OCI-M2 (cell line): ENCODE data around the gene ZNF385D.
"Not testable (repeated sequence)": the region's sequence is repeated elsewhere in the genome, so short reads cannot be mapped to it uniquely, and the experiment has no call there.

Experiments
- DNase-seq: peaks from one replicate; lab custom pipeline; 2025; ENCODE audit not compliant: unreplicated experiment; lab: John Stamatoyannopoulos, UW

Gene ZNF385D

DNA sequence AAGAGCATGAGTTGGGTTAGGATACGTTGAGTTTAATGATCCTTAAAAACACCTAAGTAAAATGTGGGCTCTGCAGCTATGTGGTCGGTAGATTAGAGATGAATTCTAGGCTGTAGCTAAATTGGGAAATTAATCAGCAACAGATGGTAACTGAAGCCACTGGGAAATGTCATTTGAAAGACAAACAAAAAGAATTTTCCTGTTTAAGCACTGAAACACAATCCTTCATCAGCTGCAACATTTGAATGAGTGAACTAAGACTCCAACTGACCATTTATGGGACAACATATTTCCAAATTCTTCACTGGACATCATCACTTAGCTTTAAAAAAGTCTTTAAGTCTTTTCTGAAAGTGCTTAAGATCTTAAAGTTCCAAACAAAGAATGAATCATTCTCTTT is 226.9 kb downstream of the ZNF385D start:
- no peak for DNase-seq

DNA sequence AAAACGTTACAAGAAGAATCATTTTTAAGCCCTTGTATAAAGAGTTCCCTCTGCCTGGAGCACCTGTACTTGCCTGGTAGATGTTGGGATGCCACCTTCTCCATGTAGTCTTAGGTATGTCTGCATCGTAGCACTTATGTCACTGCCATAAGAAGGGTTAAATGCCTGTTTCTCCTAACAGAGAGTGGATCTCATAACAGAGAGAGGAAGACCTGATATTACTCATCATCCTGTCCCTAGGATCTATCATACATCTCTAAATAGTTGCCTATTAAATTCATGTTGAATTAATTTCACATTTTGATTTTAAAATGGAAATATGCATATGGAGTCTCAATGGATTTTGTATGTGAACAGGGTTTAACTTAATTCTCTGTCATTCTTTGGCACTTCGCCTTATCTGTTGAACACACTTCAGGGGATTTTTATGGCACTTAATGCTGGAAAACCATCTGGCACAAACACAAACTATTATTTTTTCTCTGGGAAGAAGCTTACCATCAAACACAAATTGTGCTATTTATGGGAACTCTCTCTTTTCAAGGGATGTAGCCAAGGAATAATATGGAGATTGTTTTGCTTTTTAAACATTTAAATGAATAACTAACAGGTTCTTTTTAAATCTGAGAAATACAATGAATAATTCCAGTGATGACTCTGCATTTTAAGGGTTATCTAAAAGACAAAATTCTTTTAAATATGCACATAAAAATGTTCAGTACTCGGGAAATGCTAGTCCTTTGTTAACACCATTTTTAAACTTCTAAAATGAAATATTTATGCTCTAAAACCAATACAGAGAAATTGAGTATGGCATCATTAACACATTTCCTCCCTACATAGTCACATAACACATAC is 230.7 kb downstream of the ZNF385D start:
- DNase-seq: no peak

DNA sequence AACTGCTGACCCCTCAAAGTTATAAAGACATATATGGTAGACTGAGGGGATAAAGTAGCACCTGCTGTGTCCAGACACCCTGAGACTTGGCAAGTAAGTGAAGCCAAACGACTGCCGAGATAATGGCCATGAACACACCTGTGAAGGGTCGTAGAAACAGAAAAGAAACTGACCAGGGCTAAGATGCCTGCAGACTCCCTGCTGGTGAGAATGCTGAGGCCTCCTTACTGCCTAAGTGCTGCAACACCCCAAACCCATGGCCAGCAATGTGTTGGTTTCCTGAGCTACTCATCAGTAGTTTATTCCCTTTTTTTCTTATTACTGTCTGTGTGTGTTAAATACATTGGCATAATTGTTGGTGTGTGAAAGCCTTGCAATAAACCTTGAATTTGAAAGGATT is 233.8 kb downstream of the ZNF385D start:
- DNase-seq: no peak

DNA sequence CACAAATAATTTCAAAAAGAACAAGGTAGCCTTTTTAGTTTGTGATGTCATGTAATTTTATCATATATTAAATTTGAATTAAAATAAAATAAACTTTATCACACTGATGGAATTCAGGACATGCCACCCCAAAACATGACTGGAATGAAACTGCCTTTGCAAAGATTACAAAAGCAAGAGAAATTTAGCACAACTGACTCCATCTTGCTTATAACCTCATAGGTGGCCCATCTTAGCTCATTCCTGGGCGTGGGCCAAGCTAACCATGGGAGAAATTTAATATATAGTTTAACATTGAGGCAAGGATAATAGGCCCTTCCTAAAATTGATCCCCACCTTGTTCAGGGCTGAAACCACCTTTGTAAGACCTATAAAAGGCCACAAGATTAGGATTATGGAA is 235.6 kb downstream of the ZNF385D start:
- DNase-seq: no peak

DNA sequence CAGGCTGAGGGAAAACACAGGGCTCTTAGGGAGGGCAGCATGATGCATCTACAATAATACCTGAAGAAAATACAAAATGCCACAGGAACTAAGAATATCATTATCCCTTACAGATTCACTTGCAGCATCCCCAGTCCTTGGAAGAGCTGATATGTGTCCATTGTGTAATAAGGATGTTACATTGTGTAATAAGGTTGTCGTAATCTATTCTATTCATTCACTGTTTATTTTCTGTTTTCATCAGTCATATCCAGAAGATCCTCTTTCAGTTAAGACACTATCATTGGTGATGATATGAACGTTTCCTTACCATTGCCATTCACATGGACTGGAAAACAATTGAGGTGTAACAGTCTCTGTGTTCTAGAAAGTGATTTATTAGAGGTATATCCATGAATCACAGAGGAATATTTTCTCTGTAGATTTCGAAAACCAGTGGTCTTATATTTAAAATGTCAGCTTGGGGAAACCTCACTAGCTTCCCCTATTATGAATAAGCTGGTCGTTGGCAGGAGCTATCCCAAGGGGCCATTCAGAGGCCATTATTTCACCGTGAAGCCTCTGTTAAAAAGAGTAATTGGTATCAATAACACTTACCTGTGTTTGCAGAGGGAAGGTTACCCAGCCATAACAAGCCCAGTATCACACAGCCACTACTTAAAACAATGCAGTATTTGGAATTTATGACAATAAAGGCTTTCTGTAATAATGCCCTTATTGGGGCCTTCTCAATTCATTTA is 241.1 kb downstream of the ZNF385D start:
- DNase-seq: no peak

DNA sequence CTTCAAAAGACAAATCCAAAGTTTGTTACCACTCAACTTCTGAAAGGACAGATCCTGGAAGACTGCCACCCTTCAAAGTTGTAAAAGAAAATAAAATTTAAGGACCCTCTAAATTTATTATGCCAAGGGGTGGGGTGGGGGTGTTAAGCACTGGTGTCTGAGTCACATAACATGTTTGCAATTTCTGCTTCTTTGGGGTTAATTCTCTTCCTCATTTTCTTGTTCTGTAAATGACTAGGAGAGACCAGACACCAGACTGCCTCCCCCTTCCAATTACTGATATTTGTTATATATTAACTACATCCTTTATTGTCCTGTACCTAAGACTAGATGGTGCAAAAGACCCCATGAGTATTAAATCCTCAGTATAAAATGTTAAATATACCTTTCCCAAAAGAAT is 242.8 kb downstream of the ZNF385D start:
- no peak for DNase-seq

DNA sequence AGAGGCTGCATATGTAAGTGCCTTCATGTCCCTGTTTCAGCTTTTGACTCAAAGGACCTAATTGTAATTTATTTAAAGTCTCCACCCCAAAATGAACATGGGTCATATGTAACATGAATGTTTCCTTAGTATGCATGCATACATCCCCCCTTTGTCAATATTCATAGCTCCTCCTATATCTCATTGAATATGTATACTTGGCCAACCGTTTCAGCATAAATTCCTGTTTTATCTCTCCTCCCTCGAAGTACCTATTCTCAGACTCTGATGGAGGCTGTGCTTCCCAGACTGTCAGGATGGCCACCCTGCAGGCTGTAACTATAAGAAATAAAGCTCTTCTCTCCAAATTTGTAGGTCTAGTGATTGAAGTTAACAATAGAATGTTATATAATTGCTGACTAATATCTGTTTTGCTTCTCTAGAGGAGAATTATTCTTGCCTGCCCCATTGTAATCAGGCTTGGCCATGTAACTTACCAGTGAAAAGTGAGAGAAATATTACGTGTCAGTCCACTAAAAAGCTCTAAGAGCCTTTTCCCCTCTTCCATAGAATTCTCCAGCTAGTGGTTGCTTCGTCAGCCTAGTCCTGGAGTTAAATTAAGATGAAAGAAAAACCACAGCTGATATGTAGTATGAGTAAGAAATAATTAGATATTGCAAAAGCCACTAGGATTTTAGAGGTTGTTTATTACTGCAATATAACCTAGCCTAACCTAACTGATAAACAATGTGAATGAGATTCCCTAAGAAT is 245.1 kb downstream of the ZNF385D start:
- no peak for DNase-seq

DNA sequence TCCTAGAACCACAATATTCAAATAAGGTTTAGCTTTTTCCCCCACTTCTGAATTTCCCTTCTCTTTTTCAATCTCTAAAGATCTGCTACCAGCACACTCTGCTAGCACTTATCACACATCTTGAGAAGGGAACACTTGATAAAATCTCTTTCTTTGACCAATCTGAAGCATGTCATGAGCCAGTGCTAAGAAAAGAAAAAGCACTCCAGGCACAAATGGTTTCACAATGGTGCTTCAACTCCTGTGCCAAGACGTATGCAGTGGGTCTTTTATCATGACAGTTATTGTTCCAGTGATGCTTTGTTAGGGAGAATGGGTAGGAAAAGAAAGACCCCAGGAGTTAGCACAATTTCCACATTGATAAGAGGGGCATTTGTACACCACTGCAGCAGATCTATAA is 248.4 kb downstream of the ZNF385D start:
- DNase-seq: no peak

DNA sequence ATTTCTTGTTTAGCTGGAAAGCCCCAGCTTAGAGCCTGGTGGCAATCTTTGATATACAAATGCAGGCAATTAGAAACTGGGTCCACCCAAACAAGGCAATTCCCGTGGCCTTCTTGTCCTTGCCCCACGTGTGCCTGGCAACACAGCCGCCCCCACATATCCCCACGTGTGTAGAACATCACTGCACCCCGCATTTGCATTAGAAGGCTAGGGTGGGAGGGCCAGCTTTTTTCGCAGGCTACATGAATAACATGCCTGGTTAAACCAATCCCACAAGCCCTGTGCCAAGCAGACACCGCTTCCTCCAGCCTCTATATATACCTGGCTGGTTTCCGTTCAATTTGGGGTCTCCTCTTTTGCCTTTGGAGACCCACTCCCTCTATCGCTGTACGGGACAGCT is 250.2 kb downstream of the ZNF385D start:
- no peak for DNase-seq

DNA sequence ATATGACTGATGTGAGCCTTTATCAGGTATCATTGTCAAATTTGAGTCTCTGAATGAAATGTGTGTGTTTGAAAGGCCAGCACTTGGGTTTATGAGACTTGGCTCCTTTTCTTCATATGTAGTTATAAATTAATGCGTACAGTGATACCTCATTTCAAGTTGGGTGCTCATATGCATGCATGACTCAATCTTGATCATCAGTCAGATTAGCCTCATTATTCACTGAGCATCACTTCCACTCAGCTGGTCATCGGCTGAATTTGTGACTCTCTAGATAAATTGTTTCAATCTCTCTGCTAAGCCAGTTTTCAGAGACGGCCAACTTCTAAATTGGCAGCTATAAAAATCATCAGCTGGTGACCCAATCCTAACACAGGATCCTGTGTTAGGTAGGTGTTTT is 260.3 kb downstream of the ZNF385D start:
- not testable (repeated sequence) for DNase-seq

DNA sequence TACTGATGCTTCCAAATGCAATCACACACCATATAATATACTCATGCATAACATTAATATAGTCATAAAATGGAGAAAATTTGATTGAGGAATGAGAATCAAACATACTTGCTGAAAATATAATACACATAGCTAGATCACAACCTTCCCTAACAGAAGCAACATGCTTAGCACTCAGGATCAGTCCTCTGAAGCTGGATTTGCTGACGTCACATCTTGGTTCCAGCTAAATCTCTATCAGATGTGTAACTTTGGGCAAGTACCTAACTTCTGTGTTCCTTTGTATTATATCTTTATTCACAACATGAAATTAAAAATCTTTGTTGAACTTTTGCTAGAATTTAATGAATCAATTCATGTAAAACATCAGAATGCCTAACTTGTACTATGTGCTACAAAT is 263.5 kb downstream of the ZNF385D start:
- no peak for DNase-seq

DNA sequence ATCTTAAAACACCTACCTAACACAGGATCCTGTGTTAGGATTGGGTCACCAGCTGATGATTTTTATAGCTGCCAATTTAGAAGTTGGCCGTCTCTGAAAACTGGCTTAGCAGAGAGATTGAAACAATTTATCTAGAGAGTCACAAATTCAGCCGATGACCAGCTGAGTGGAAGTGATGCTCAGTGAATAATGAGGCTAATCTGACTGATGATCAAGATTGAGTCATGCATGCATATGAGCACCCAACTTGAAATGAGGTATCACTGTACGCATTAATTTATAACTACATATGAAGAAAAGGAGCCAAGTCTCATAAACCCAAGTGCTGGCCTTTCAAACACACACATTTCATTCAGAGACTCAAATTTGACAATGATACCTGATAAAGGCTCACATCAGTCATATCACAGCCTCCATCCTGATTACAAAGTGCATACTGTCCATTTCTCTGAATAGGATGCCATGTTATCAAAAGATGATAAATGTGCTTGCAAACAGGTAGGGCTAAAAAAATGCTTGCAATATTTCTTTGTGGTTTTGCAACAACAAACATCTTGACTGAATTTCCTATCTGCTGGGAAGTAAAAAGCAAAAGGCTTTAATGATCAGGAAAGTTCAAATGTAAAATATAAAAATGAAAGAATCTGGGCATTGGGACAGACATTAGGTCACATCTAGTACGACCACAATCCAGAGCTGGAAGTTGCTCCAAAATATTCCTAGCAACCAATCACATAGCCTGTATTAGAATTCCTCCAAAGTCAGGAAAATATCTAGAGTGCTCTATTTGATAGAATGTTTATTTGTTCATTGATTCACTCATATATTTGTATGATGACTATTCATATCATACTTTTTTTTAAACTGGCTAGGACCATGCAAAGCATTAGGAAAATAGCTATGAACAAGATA is 264.7 kb downstream of the ZNF385D start:
- not testable (repeated sequence) for DNase-seq

DNA sequence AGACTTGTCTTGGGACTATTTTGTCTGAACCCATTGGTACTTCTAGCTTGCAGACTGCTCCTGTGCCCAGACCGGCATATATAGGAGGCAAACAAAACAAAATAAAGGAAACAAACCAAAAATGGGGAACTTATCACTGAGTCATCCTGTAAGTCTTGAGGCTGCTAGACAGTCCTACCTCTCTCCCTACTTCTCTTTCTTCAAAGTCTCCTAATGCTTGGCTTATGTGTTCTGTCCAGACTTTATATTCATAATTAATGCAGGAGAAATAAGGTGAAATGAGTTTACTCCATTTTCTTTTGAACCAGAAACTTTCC is 266.2 kb downstream of the ZNF385D start:
- DNase-seq: no peak

DNA sequence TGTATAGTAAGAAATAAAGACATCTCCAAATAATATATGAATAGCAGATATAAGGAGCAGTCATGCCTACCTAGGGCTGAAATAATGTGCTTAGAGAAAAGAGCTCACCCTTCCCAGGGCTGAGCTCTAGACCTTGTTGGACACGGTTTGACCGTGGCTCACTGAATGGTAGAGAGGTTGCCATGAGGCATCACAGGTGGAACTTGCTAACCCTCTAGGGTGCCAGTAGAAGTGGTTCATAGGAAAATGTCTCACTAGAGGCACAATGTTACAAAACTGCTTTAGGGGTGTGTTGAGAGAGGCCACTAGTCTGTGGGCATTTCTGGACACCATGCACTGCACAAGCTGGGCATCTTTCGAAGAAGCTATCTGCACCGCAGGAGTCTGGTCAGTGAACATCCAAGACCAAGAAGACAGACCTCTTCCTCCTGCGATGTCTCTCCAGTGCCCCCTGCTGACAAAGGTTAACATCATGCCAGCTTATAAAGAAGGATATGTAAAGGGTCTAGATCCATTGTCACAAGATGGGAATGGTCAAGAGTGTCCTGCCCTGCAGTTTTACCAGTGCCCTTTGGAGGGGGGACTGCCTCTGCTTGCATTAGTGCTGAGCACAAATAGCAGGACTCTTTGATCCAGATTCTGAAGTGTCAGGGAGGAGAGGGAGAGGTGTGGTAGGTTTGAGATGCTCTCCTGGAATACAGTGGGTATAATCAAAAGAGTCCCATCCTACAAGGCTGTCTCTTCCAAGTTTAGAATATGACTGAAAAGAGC is 266.8 kb downstream of the ZNF385D start:
- DNase-seq: no peak

DNA sequence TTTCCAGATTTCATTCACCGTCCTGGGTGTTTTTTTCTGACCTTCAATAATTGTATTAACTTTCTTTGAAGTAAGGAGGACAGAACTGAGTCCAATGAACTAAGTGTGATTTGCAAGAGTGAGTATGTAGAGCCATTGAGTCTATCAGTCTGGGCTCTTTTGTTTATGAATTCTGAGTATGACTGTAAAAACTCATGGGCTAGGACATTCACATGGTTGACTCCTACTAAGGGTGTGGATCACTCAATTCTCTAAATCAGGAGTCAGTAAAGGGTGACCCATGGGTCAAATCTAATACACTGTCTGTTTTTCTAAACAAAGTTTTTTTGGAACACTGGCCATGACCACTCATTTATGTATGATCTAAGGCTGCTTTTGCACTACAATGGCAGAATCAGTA is 269.0 kb downstream of the ZNF385D start:
- no peak for DNase-seq

DNA sequence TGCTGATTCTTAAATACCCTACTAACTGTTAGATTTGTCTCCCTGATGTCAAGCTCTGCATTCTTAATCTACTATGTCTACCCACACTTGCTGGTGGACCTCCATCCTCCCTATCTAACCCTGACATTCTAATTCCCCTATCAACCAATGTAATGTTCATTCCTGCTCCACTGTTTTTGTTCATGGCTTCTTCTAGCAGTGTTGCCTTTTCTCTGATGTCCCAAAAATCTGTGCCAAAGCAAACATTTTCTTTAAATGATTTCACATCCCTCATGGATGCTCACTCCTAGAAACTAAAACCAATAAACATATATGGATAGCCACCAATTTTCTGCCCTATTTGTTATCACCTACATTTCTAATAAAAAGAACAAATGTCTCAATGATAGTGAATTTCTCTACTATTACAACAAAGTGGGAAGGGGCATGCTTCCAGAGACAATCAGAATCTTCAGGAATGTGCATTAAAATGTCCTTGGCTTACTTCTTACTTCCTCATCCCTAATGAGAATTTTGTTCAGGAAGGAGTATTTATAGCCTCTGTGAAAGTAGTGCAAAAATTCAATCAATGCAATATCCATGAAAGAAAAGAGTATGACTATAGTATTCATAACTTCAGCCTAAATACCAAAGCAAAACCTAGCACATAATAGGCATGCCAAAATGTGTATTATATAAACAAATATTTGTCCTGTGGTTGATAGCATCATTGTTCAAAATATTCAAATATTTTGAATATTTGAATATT is 273.3 kb downstream of the ZNF385D start:
- DNase-seq: no peak

DNA sequence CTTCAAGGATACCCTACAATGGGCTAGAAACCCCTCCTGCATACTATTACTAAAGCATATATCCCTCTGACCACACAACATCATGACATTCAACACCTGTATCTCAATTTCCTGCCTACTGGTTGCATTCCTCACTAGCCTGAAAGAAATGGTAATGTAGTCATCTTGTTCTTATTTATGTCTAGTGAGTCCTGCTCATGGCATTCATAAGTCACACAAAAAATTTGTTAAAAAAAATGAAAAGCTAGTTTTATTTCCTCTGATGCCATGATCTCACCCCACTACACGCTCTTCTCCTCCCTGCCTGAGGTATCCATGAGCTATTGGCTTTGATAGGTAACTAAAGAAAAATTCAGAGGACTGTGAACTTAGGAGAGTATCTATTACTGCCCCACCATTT is 284.5 kb downstream of the ZNF385D start:
- DNase-seq: no peak

DNA sequence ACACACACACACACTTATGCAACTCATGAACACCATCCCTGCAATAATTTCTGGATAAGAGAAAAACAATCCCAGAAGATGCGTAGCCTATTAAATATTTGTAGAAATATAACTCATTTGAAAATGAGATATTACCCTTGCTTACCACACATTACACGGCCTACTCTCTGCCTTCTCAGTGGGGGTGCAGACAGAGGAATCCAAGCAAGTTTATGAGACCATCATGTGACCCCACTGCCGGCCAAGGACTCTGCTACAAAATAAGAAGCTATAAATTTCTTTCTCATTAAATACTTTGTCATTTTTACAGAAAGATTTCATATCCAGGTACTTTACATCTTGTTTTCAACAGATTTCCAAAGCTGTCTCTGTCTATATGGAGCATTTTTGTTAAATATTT is 286.3 kb downstream of the ZNF385D start:
- DNase-seq: no peak

DNA sequence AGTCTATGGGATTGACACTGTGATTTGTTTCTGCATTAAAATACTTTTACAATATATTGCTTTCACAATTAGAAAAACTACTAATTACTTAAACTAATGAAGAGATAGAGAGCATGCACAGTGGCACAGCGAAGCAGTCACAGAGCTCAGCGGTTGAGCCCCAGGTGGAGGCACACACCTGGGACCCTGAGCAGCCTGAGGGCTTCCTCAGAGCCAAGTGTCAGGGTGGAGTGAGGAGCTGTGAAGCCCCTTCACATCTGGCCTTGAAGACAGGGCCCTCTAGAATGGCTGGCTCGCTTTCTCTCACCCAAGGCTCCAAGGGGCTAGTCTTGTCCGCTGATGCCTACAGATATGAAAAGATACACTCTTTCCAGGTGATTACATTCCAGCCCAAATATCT is 287.7 kb downstream of the ZNF385D start:
- DNase-seq: no peak
